HepG2 (cell line): ENCODE measurements around the gene TNFSF12. TPM values are rescaled to one million over a fixed set of nuclear protein-coding genes. Genes with fewer than 3 reads are reported as not detected.
A peak's percentile ranks its signal among the peaks of the same experiment; 100 is the strongest.

Source experiments
- CREM ChIP-seq, 2 experiments: sonication (generic) in 1 of 2; formaldehyde crosslinking in 1 of 2; IDR thresholded peaks; 2 replicates each; pipeline versions ENCODE4 v1.4.0 to v1.6.1; 2016 to 2020; ENCODE audit warnings: antibody characterized with exemption in 1 of 2, mild to moderate bottlenecking in 1 of 2, missing genetic modification reagents in 1 of 2
- DMTF1 ChIP-seq: sonication (generic); formaldehyde crosslinking; IDR thresholded peaks from 2 replicates; pipeline ENCODE4 v1.4.0; 2020; ENCODE audit warnings: mild to moderate bottlenecking, missing genetic modification reagents
- HMGXB3 ChIP-seq: sonication (generic); formaldehyde crosslinking; IDR thresholded peaks from 2 replicates; pipeline ENCODE4 v1.4.0; 2020; ENCODE audit warnings: missing genetic modification reagents, borderline replicate concordance
- PRMT3 ChIP-seq: sonication (generic); formaldehyde crosslinking; IDR thresholded peaks from 2 replicates; pipeline ENCODE4 v1.8.1; 2022; ENCODE audit warnings: low read depth, mild to moderate bottlenecking, moderate library complexity, missing genetic modification reagents, borderline replicate concordance
- RERE ChIP-seq: IDR thresholded peaks from 2 replicates; pipeline ENCODE4 v1.6.1; 2016; ENCODE audit warnings: low read depth, missing genetic modification reagents, missing compliant biosample characterization
- ZFP37 ChIP-seq: sonication (generic); formaldehyde crosslinking; IDR thresholded peaks from 2 replicates; pipeline ENCODE4 v1.4.0; 2020; ENCODE audit warnings: missing genetic modification reagents, borderline replicate concordance
- ZNF260 ChIP-seq: sonication (generic); formaldehyde crosslinking; IDR thresholded peaks from 2 replicates; pipeline ENCODE4 v1.4.0; 2020; ENCODE audit warnings: missing genetic modification reagents, low read depth, mild to moderate bottlenecking, borderline replicate concordance
- polyA plus RNA-seq, 8 experiments: library from polyadenylated mRNA; depleted of rRNA in 3 of 8; stranded (reverse) in 7 of 8; unstranded in 1 of 8; fragments of >200 nt; fragmentation: Illumina TruSeq in 4 of 8; extraction: Trizol in 4 of 8; gene quantifications; 2 replicates each; pipeline versions ENCODE4 v1.2.1 to v1.2.3, GENCODE V29; 2011 to 2016; ENCODE audit warnings: low read depth in 4 of 8, missing spikeins in 1 of 8, mixed read lengths in 1 of 8; ENCODE audit not compliant: insufficient read depth in 1 of 8
- total RNA-seq, 5 experiments: library from RNA; depleted of rRNA; stranded (reverse); fragments of >200 nt; fragmentation: Illumina TruSeq; extraction: Trizol; gene quantifications; 2 replicates each; pipeline ENCODE4 v1.2.3, GENCODE V29; 2016; ENCODE audit warnings: low read depth in 1 of 5

TNFSF12 gene
- total and polyA plus RNA-seq, 2 of the 13 experiments (the other 11 are each of a cell fraction or from before 2014, with no cell fraction given): 0.93 to 7.2 TPM

GRCh38 chr17:7579001-7579833 is 30.4 kb downstream of the TNFSF12 start, which contains the start of gene CD68 (continued):
- TF ChIP-seq DMTF1 (no peak), ZNF260 (CRISPR knock-in tag) (no peak), ZFP37 (CRISPR knock-in tag) (peak; percentile 74; the same call in 1 of the 2 replicates), HMGXB3 (0 out of 2 replicates have a peak, but pooled peaks have one; percentile 49), CREM (IDR thresholded peaks at IDR 0.05) (no peak; the same call in 1 of the 2 replicates), CREM (CRISPR knock-in tag; IDR thresholded peaks at IDR 0.05) (no peak), PRMT3 (no peak), RERE (CRISPR knock-in tag) (no peak)
